ENCODE measurements around the gene TMEM169. TPM values are rescaled to one million over a fixed set of nuclear protein-coding genes. Genes with fewer than 3 reads are reported as not detected.

Gene TMEM169
- total and polyA plus RNA-seq, 2 of the 13 experiments (the other 11 are each of a cell fraction or from before 2014, with no cell fraction given) = 1.5 to 4.5 TPM

DNA sequence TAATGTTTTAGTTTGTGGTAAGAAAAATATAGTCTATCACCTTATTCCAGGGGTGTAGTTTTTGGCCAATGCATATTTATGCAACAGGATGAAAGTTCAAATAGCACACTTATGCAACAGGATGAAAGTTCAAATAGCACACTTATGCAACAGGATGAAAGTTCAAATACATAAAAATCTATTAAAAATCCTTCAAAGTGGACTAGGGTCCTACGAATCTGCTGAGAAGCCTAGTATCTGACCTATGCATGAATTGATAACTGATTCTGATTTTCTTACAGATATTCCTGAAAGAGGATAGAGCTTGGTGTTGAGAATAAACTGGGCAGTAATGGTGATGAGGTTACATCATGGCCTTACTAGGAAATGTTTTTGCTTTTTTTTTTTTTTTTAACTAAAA, 2.9 kb upstream of the TMEM169 start (continued):
- peak; percentile 84 for TF ChIP-seq STAT6 (CRISPR knock-in tag; IDR thresholded peaks at IDR 0.05; ENCODE audit: borderline replicate concordance)
- peak; percentile 100 for TF ChIP-seq ARID5B (CRISPR knock-in tag; IDR thresholded peaks at IDR 0.05)
- TF ChIP-seq PTBP1 (IDR thresholded peaks at IDR 0.05; ENCODE audit: low read depth, low read length, poor library complexity, severe bottlenecking) = no peak
- peak; percentile 92 for TF ChIP-seq ZNF124 (CRISPR knock-in tag; IDR thresholded peaks at IDR 0.05)
- peak; percentile 100 for TF ChIP-seq RCOR2 (CRISPR knock-in tag; IDR thresholded peaks at IDR 0.05)
- peak; percentile 76; the same call in 1 of the 2 replicates for TF ChIP-seq RFXANK (CRISPR knock-in tag; IDR thresholded peaks at IDR 0.05)
- TF ChIP-seq, protein P1, sequence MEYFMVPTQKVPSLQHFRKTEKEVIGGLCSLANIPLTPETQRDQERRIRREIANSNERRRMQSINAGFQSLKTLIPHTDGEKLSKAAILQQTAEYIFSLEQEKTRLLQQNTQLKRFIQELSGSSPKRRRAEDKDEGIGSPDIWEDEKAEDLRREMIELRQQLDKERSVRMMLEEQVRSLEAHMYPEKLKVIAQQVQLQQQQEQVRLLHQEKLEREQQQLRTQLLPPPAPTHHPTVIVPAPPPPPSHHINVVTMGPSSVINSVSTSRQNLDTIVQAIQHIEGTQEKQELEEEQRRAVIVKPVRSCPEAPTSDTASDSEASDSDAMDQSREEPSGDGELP (IDR thresholded peaks at IDR 0.05; ENCODE audit: borderline replicate concordance, low read depth) = peak; percentile 42; the same call in 1 of the 2 replicates
- TF ChIP-seq ZNF431 (CRISPR knock-in tag; IDR thresholded peaks at IDR 0.05; ENCODE audit: borderline replicate concordance, low read depth) = peak; percentile 59; the same call in 1 of the 2 replicates
- TF ChIP-seq ZBTB3 (CRISPR knock-in tag; IDR thresholded peaks at IDR 0.05; ENCODE audit: borderline replicate concordance, low read depth) = no peak
- TF ChIP-seq RFX1 (IDR thresholded peaks at IDR 0.05) = no peak
- TF ChIP-seq TEF (CRISPR knock-in tag; IDR thresholded peaks at IDR 0.05) = peak; percentile 100
- TF ChIP-seq ELF1 (CRISPR knock-in tag; IDR thresholded peaks at IDR 0.05) = 0 out of 2 replicates have a peak, but pooled peaks have one; percentile 43
- TF ChIP-seq FIP1L1 (IDR thresholded peaks at IDR 0.05; ENCODE audit: borderline replicate concordance, insufficient read depth, low read depth, low read length) = no peak
- peak; percentile 48; the same call in 1 of the 2 replicates for TF ChIP-seq ZIK1 (CRISPR knock-in tag; IDR thresholded peaks at IDR 0.05; ENCODE audit: borderline replicate concordance, low read depth)
- no peak for TF ChIP-seq PRMT3 (CRISPR knock-in tag; IDR thresholded peaks at IDR 0.05; ENCODE audit: borderline replicate concordance, low read depth)
- TF ChIP-seq FOXC1 (CRISPR knock-in tag; IDR thresholded peaks at IDR 0.05; ENCODE audit: borderline replicate concordance) = no peak
- no peak for TF ChIP-seq ZNF343 (CRISPR knock-in tag; IDR thresholded peaks at IDR 0.05)
- no peak for TF ChIP-seq PHF8 (CRISPR knock-in tag; IDR thresholded peaks at IDR 0.05)
- TF ChIP-seq ZNF460 (CRISPR knock-in tag; IDR thresholded peaks at IDR 0.05; ENCODE audit: borderline replicate concordance) = peak; percentile 46; the same call in 1 of the 2 replicates
